Inflammatory macrophage treated with lipopolysaccharide for 1 hour (primary cell): ENCODE data around the gene DCLK2.
A peak's percentile ranks its signal among the peaks of the same experiment; 100 is the strongest.
"Not testable (repeated sequence)": the region's sequence is repeated elsewhere in the genome, so short reads cannot be mapped to it uniquely, and the experiment has no call there.

Source experiments
- DNase-seq, 2 donors: peaks; one replicate each; pipeline ENCODE4 v3.0.0-alpha.2; 2020 to 2022

Gene DCLK2

DNA sequence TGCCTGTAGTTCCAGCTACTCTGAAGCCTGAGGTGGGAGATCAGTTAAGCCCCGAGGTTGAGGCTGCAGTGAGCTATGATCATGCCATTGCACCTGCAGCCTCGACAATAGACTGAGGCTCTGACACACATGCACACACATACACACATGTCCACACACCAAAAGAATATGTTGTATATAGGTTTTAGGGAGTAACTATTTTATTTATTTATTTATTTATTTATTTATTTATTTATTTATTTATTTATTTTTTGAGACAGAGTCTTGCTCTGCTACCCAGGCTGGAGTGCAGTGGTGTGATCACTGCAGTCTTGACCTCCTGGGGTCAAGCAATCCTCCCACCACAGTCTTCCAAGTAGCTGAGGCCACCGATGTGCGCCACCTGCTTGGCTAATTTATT is 78.3 kb downstream of the DCLK2 start:
- DNase-seq, result no peak

DNA sequence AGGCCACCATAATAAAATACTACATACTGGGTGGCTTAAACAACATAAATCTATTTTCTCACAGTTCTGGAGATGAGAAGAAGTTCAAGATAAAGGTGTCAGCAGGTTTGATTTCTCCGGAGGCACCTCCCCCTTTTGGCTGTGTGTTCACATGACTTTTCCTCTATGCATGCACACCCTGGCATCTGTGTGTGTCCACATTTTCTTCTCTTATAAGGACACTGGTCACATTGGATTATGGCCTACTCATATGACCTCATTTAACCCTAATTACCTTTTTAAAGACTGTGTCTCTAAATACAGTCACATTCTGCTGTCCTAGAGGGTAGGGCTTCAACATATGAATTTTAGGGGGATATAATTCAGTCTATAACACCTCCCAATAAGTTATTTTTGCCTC is 79.8 kb downstream of the DCLK2 start:
- DNase-seq, result no peak

GRCh38 chr4:150160473-150160872 is 82.2 kb downstream of the DCLK2 start:
- no peak for DNase-seq

DNA sequence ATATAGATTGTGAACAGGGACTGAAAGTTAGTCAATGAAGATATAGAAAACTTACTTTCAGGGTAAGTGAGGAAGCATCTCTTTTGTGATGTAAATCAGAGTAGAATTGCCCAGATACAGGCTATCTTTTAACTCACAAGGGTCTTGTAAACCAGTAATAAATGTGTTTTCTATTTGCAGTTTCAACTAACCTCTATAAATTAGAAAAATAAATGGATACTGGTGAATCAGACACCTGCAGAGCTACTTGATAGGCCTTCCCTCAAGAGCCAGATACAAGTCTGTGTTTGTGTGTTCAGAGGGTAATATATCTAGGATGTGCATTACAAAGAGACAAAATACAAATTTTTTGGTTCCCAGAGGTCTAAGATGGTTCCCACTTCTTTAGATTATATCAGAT is 82.9 kb downstream of the DCLK2 start:
- DNase-seq, result no peak

DNA sequence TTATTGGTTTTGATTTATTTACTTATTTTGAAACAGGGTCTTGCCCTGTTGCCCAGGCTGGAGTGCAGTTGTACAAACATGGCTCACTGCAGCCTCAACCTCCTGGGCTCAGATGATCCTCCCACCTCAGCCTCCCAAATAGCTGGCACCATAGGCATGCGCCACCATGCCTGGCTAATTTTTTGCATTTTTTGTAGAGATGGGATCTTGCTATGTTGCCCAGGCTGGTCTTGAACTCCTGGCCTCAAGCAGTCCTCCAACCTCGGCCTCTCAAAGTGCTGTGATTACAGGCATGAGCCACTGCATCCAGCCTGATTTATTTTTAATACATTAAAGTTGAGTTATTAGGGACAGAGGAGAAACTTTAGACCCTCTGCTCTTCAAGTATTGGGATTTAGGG is 83.8 kb downstream of the DCLK2 start:
- not testable (repeated sequence) for DNase-seq

- no peak for DNase-seq
These were observed 85.8 kb downstream of the DCLK2 start for GRCh38 chr4:150164055-150164454.

DNA sequence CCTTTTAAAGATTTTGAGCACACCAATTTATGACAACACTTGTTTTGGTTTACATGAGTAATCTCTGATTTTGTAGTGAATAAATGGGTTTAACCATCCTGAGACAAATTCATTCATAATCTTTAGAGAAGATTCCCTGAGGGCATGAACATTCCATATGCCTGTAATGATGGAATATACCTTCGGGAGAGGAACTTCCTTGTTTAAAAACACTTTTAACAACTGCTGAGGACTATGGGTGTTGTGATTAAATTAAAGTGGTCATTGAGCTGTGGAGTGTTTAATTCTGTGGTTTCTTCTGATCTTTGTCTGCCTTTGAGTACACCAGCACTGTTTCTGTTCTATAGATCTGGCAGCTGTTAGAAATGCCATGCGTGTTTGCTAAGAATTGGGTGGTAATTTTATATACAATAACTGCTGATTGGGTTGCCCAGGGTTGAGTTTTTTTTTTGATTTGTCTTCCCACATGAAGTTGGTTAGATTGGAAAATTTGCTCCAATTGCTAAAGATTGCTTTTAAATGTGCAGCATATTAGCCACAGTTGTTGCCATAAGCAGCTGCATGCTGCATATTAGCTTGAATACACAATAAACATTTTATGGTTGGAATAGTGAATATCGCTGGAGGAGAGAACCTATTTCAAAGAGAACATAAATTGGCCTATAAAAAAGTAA is 86.8 kb downstream of the DCLK2 start:
- no peak for DNase-seq

DNA sequence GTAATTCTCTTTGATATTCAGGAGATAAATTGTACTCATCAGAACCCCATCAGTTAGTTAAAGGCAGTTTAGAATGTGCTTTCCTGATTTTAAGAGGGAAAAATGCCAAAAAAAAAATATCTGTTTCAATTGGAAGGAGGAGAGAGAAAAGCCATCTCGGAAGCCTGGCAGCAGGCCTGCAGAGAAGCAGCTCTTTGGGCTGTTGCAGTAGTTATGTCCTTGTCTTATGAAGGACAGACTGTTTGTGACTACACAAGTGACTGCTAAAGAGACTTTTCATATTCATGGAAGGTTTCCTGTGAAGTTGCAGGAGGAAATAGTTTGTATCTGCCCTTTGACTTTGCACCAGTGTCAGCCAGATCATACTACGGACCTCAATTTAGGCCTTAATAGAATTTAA is 88.8 kb downstream of the DCLK2 start:
- no peak for DNase-seq

- DNase-seq, result no peak
These were observed 95.2 kb downstream of the DCLK2 start for GRCh38 chr4:150173432-150173861.

- peak in 1 of 2 donors; percentile 22 for DNase-seq
These were observed 95.7 kb downstream of the DCLK2 start for GRCh38 chr4:150173982-150174398.

- no peak for DNase-seq
These were observed 98.3 kb downstream of the DCLK2 start for GRCh38 chr4:150176547-150176946.

DNA sequence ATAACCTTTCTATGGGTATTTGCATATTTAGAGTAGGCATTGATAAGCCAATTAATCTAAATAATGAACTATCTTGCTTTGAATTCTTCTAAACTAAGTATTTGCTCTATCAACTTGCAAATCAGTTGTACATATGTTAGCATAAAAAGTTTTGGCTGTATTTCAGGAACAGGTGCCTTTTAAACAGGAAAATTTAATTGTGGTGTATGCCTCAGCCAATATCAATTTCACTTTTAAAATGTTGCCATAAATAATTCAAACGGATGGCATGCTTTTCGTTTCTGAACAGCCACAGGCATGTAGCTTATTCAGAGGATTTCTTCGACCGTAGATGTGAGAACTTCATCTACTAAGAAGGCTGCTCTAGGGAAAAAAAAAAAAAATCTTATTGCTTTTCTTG is 99.9 kb downstream of the DCLK2 start:
- no peak for DNase-seq

DNA sequence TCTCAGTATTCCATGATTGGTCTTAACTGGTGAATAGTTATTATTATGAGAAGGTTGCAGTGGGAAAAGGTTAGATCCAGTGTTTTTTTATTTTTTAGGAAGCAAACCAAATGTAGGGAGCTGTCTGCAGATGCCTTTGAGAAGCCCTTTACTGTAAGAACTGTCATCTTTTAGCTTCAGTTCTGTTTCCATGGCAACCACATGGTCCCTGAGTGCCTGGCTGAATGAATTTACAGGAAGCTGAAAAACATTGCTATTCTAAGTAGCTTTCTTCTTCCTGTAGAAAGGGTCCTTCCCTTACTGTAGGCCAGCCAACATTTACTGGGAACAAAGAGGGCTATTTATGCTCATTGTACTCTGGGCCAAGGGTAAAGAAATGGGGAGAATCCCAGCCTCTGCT is 103.3 kb downstream of the DCLK2 start:
- DNase-seq, result no peak

DNA sequence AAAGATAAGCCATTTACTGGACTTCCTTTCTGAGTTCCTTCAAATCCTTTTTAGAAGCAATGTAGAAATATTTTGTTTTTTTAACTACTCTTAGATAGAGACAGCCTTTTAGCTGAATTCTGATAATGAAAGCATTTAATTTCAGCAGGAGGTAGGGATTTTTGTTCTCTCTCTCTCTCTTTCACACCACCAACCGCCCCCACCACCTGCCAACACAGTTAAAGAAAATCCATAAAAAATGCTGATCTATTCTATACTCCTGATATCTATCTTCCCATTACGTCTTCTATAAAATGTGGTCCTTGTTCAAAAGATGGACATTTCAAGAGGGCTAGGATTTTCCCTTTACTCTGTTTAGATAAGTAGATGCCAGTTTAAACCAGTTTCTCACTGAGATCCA is 104.5 kb downstream of the DCLK2 start:
- no peak for DNase-seq

GRCh38 chr4:150185033-150185432 is 106.8 kb downstream of the DCLK2 start:
- not testable (repeated sequence) for DNase-seq

- no peak for DNase-seq
These were observed 114.7 kb downstream of the DCLK2 start for GRCh38 chr4:150192986-150193385.

DNA sequence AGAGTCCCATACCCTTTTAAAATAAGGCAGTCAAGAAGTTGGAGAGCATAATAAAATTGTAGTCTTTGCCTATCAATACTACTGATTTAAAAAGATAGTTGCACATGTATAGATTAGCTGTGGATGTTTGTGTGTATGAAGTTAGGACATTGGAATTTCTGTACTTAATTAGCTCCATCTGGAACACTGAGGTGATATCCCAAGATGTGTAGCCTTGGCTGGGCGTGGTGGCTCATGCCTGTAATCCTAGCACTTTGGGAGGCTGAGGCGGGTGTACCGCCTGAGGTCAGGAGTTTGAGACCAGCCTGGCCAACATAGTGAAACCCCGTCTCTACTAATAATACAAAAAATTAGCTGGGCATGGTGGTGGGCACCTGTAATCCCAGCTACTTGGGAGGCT is 119.0 kb downstream of the DCLK2 start:
- not testable (repeated sequence) for DNase-seq

DNA sequence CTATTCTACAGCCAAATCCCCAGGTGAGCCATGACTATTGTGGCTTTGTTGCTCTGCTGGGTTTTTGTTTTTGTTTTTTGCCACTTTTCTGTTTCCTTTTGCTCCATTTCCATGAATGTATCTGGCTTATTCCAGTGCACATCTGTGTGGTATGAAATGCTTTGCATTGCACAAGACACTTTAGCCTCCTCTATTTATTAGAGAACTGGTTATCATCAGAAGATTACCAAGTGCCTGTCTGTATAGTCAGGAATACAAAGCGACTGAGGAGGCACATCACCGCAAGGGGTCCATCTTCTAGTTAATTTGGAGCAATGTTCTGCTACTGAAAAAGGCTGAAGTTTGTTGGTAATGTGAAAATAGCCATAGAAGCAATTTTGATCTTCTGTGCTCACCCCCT is 120.8 kb downstream of the DCLK2 start:
- DNase-seq, result no peak

DNA sequence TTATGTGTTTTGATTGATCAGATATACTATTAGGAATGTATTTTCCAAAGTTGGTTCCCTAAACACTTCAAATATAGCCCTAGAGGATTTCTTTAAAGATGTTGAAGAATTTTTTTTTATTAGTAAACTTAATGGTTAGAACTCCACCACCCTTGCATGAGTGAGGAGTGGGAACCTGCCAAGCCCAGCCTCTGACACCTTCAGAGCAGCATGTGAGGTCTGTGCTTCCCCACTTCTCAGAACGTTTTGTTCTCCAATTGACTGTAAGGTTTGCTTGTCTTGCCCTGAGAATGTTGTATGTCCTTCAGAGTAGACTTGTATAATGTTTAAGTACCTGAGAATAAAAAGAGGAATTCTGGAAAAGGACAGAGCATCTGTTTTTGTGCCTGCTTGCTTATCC is 126.8 kb downstream of the DCLK2 start:
- no peak for DNase-seq

- no peak for DNase-seq
These were observed 128.0 kb downstream of the DCLK2 start for GRCh38 chr4:150206265-150206664.

DNA sequence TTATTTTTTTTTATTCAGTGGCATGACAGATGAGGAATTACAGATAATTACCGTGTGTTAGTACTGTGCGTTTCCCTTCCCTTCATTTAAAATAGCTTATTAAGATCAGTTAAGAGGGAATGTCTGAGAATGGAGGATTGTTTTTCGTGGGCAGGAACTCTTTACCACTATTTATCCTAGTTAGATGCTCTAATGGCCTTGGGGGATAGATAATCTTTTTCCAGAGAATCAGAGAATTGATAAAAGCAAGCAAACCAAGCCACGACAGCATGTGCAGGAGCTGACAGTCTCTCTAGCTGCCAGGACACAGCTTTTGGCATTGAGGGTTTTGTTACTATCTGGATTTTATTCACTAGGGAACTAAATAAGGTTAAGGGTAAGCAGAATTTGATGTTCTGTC is 128.7 kb downstream of the DCLK2 start:
- DNase-seq, result no peak

- peak in 1 of 2 donors; percentile 6 for DNase-seq
These were observed 129.6 kb downstream of the DCLK2 start for GRCh38 chr4:150207871-150208270.

- peak; percentile 16 to 59 for DNase-seq
These were observed 131.0 kb downstream of the DCLK2 start for GRCh38 chr4:150209140-150209829.

DNA sequence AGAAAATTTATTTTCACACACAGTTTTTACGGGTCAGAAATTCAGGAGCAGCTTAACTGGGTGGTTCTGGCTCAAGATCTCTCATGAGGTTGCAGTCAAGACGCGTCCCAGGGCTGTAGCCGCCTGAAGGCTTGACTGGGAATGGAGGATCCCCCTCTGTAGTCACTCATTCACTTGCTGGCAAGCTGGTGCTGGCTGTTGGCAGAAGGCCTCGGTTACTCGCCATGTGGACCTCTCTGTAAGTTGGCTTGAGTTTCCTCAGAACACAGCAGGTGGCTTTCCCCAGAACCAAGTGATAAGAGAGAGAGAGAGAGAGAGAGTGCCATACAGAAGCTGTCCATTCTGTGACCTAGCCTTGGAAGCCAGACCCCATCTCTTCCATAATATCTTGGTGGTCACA is 132.8 kb downstream of the DCLK2 start:
- DNase-seq, result no peak
